ENCODE data around the gene AZGP1. TPM values are rescaled to one million over a fixed set of nuclear protein-coding genes. Genes with fewer than 3 reads are reported as not detected.

AZGP1 gene
- total RNA-seq, 1 donor from 2014 or later = 1.6 TPM

DNA sequence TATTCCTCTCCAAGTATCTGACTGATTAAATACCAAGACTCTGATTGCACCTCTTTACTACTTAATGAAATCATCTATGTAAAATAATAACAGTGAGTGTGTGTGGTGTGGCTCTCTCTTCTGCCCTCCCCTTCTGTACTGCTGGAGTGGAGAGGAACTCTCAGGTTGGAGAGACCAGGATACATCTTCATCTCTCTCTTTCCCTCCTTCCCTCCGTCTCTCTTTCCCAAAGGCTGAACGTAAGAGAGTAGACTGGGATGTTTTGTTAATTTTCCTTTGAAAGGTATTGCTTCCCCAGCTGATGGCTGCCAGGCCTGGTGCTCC lies 46.1 kb downstream of the AZGP1 start:
- Histone ChIP-seq H3K36me3 (ENCODE audit: control insufficient read depth, insufficient read depth, low read length) (no peaks in the 10 kb centered on the region), H3K27me3 (ENCODE audit: control insufficient read depth, insufficient read depth, low read length) (peaks cover 2% of the 10 kb centered on the region), H3K4me3 (ENCODE audit: low read depth, low read length) (no peak overlapping the region)
- TF ChIP-seq CTCF (IDR thresholded peaks at IDR 0.05; ENCODE audit: insufficient read depth, low read length, severe bottlenecking) = no peak
- DNase-seq (ENCODE audit: low read depth) (no peak), FAIRE-seq (no peak)

GRCh38 chr7:99928994-99929729 lies 46.7 kb downstream of the AZGP1 start, which contains the start of gene GJC3:
Gene GJC3 (minus strand): TSS chr7:99929620. CDS start chr7:99929620, 0 bp downstream.
- Histone ChIP-seq H3K4me3 (ENCODE audit: low read depth, low read length) (peak within 1 kb of the TSS; percentile 2), H3K27me3 (ENCODE audit: control insufficient read depth, insufficient read depth, low read length) (peaks cover 2% of the 10 kb centered on the region), H3K36me3 (ENCODE audit: control insufficient read depth, insufficient read depth, low read length) (no peaks in the 10 kb centered on the region)
- DNase-seq (ENCODE audit: low read depth) = peak; percentile 55
- TF ChIP-seq CTCF (IDR thresholded peaks at IDR 0.05; ENCODE audit: insufficient read depth, low read length, severe bottlenecking) = peak; percentile 48
- no peak for FAIRE-seq

- H3K27me3 ChIP-seq (ENCODE audit: control insufficient read depth, insufficient read depth, low read length) = peaks cover 2% of the 10 kb centered on the region
- no peak for FAIRE-seq
- DNase-seq (ENCODE audit: low read depth) = no peak
- no peak overlapping the region for H3K4me3 ChIP-seq (ENCODE audit: low read depth, low read length)
- no peak for TF ChIP-seq CTCF (IDR thresholded peaks at IDR 0.05; ENCODE audit: insufficient read depth, low read length, severe bottlenecking)
- no peaks in the 10 kb centered on the region for H3K36me3 ChIP-seq (ENCODE audit: control insufficient read depth, insufficient read depth, low read length)
These were observed 47.6 kb downstream of the AZGP1 start for GRCh38 chr7:99928188-99928587.

DNA sequence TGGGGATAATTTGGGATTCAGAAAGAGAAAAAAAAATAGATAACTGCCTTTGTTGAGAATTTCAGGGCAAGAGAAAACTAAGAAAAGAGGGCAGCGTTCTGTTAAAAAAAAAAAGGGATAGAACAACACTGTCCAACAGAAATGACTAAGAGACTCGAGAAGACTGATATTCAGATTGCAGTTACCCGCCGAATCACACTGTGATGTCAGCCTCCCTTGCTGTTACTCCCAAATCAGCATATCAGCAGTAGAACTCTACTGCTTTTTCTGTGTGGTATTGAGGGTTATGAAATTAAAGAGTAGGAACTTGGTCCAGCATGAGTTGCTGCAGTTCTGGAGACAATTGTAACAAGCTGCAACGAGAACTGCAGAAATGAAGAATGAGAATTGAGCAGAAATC lies 48.3 kb downstream of the AZGP1 start:
- no peaks in the 10 kb centered on the region for H3K27me3 ChIP-seq (ENCODE audit: control insufficient read depth, insufficient read depth, low read length)
- no peaks in the 10 kb centered on the region for H3K36me3 ChIP-seq (ENCODE audit: control insufficient read depth, insufficient read depth, low read length)
- DNase-seq (ENCODE audit: low read depth) = no peak
- FAIRE-seq = no peak
- H3K4me3 ChIP-seq (ENCODE audit: low read depth, low read length) = no peak overlapping the region
- TF ChIP-seq CTCF (IDR thresholded peaks at IDR 0.05; ENCODE audit: insufficient read depth, low read length, severe bottlenecking) = no peak

DNA sequence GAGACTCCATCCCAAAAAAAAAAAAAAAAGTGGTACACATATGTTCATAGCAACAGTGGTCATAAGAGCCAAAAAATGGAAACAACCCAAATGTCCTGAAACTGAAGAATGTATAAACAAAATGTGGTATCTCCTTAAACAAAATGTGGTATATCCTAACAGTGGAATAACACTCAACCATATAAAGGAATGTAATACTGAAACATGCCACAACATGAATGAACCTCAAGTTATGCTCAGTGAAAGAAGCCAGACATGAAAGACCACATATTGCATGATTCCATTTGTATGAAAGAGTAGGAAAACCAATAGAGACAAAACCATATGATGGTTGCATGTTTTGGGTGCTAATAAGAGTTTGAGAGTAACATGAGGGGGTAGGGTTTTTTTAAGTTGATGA lies 49.5 kb downstream of the AZGP1 start:
- H3K27me3 ChIP-seq (ENCODE audit: control insufficient read depth, insufficient read depth, low read length) = no peaks in the 10 kb centered on the region
- DNase-seq (ENCODE audit: low read depth) (peak; percentile 80), FAIRE-seq (no peak)

More for the DNA sequence above, 49.5 kb downstream of the AZGP1 start:
- no peak for TF ChIP-seq CTCF (IDR thresholded peaks at IDR 0.05; ENCODE audit: insufficient read depth, low read length, severe bottlenecking)
- H3K36me3 ChIP-seq (ENCODE audit: control insufficient read depth, insufficient read depth, low read length) = no peaks in the 10 kb centered on the region
- H3K4me3 ChIP-seq (ENCODE audit: low read depth, low read length) = no peak overlapping the region

All from bronchial epithelial cell (primary cell).